HepG2 (cell line): Measurements from ENCODE around the gene KLHDC7A. TPM values are rescaled to one million over a fixed set of nuclear protein-coding genes. Genes with fewer than 3 reads are reported as not detected.
A peak's percentile ranks its signal among the peaks of the same experiment; 100 is the strongest.

Source experiments
- ARNT2 ChIP-seq: sonication (generic); formaldehyde crosslinking; IDR thresholded peaks from 2 replicates; pipeline ENCODE4 v1.8.0; 2022; ENCODE audit warnings: mild to moderate bottlenecking, low read depth, missing genetic modification reagents, moderate library complexity
- CBX2 ChIP-seq, 2 experiments: fragments of 200-600 bp in 1 of 2; sonication (generic); formaldehyde crosslinking in 1 of 2; IDR thresholded peaks; 2 replicates each; pipeline versions ENCODE4 v1.7.0 to v1.8.1; 2018 to 2022; ENCODE audit warnings: low read depth in 2 of 2, low read length in 1 of 2, mild to moderate bottlenecking in 1 of 2, missing genetic modification reagents in 1 of 2
- HNRNPL ChIP-seq: fragments of 200-400 bp; formaldehyde crosslinking; IDR thresholded peaks from 2 replicates; pipeline ENCODE4 v1.6.1; 2017; ENCODE audit warnings: mild to moderate bottlenecking, low read depth, low read length
- HNRNPLL ChIP-seq: fragments of 200-400 bp; formaldehyde crosslinking; IDR thresholded peaks from 2 replicates; pipeline ENCODE4 v1.6.1; 2017; ENCODE audit warnings: mild to moderate bottlenecking, low read depth, low read length; ENCODE audit not compliant: poor library complexity, severe bottlenecking
- HOXD1 ChIP-seq: sonication (generic); formaldehyde crosslinking; IDR thresholded peaks from 2 replicates; pipeline ENCODE4 v1.5.0; 2020; ENCODE audit warnings: missing genetic modification reagents
- IKZF5 ChIP-seq: IDR thresholded peaks from 2 replicates; pipeline ENCODE4 v1.6.1; 2018; ENCODE audit warnings: missing genetic modification reagents, mild to moderate bottlenecking, missing compliant biosample characterization
- IRF1 ChIP-seq: sonication (generic); formaldehyde crosslinking; IDR thresholded peaks from 2 replicates; pipeline ENCODE4 v1.4.0; 2020; ENCODE audit warnings: low read depth, mild to moderate bottlenecking, missing genetic modification reagents
- ISX ChIP-seq: sonication (generic); formaldehyde crosslinking; conservative IDR thresholded peaks from 2 replicates; pipeline ENCODE4 v1.5.0; 2020; ENCODE audit warnings: missing genetic modification reagents
- MAFK ChIP-seq, 2 experiments: IDR thresholded peaks in 1 of 2; conservative IDR thresholded peaks in 1 of 2; 2 replicates each; pipeline ENCODE4 v1.6.1; 2011; ENCODE audit warnings: improper control_type of control experiment in 2 of 2, low read length in 2 of 2
- NFKBIZ ChIP-seq: IDR thresholded peaks from 2 replicates; pipeline ENCODE4 v1.6.1; 2018; ENCODE audit warnings: missing genetic modification reagents, missing compliant biosample characterization
- UBTF ChIP-seq: sonication (generic); formaldehyde crosslinking; IDR thresholded peaks from 2 replicates; pipeline ENCODE4 v1.4.0; 2020; ENCODE audit warnings: mild to moderate bottlenecking, missing genetic modification reagents
- ZBTB3 ChIP-seq: sonication (generic); formaldehyde crosslinking; IDR thresholded peaks from 2 replicates; pipeline ENCODE4 v1.4.0; 2020; ENCODE audit warnings: low read depth, mild to moderate bottlenecking, moderate library complexity, missing genetic modification reagents, borderline replicate concordance
- ZBTB4 ChIP-seq: sonication (generic); formaldehyde crosslinking; IDR thresholded peaks from 2 replicates; pipeline ENCODE4 v1.4.0; 2020; ENCODE audit warnings: missing genetic modification reagents, mild to moderate bottlenecking, borderline replicate concordance
- ZNF235 ChIP-seq: sonication (generic); formaldehyde crosslinking; IDR thresholded peaks from 2 replicates; pipeline ENCODE4 v1.8.1; 2023; ENCODE audit warnings: mild to moderate bottlenecking, missing genetic modification reagents, borderline replicate concordance
- ZNF33A ChIP-seq: sonication (generic); formaldehyde crosslinking; IDR thresholded peaks from 2 replicates; pipeline ENCODE4 v1.5.1; 2020; ENCODE audit warnings: missing genetic modification reagents, mild to moderate bottlenecking, moderate library complexity, borderline replicate concordance
- ZNF616 ChIP-seq: sonication (generic); formaldehyde crosslinking; IDR thresholded peaks from 2 replicates; pipeline ENCODE4 v1.5.0; 2020; ENCODE audit warnings: low read depth, mild to moderate bottlenecking, missing genetic modification reagents
- ZNF644 ChIP-seq: IDR thresholded peaks from 2 replicates; pipeline ENCODE4 v1.6.1; 2016; ENCODE audit warnings: low read depth
- ZNF891 ChIP-seq: sonication (generic); formaldehyde crosslinking; IDR thresholded peaks from 2 replicates; pipeline ENCODE4 v1.5.0; 2020; ENCODE audit warnings: mild to moderate bottlenecking, missing genetic modification reagents
- polyA plus RNA-seq, 8 experiments: library from polyadenylated mRNA; depleted of rRNA in 3 of 8; stranded (reverse) in 7 of 8; unstranded in 1 of 8; fragments of >200 nt; fragmentation: Illumina TruSeq in 4 of 8; extraction: Trizol in 4 of 8; gene quantifications; 2 replicates each; pipeline versions ENCODE4 v1.2.1 to v1.2.3, GENCODE V29; 2011 to 2016; ENCODE audit warnings: low read depth in 4 of 8, missing spikeins in 1 of 8, mixed read lengths in 1 of 8; ENCODE audit not compliant: insufficient read depth in 1 of 8
- total RNA-seq, 5 experiments: library from RNA; depleted of rRNA; stranded (reverse); fragments of >200 nt; fragmentation: Illumina TruSeq; extraction: Trizol; gene quantifications; 2 replicates each; pipeline ENCODE4 v1.2.3, GENCODE V29; 2016; ENCODE audit warnings: low read depth in 1 of 5

KLHDC7A gene
- total and polyA plus RNA-seq, 2 of the 13 experiments (the other 11 are each of a cell fraction or from before 2014, with no cell fraction given), result 0.15 to 1.8 TPM

- TF ChIP-seq IRF1 (CRISPR knock-in tag), result no peak
- TF ChIP-seq ZNF891, result 0 out of 2 replicates have a peak, but pooled peaks have one; percentile 49
- 0 out of 2 replicates have a peak, but pooled peaks have one; percentile 40 for TF ChIP-seq HNRNPL
- no peak for TF ChIP-seq CBX2 (IDR thresholded peaks at IDR 0.05; ENCODE audit: low read depth, low read length)
- no peak for TF ChIP-seq CBX2 (CRISPR knock-in tag; IDR thresholded peaks at IDR 0.05; ENCODE audit: low read depth)
- no peak for TF ChIP-seq HOXD1 (CRISPR knock-in tag)
- peak; percentile 31 for TF ChIP-seq HNRNPLL
- no peak for TF ChIP-seq ZNF616
- TF ChIP-seq UBTF (CRISPR knock-in tag), result peak; percentile 47; the same call in 1 of the 2 replicates
- TF ChIP-seq ZBTB3 (CRISPR knock-in tag), result no peak; the same call in 1 of the 2 replicates
- TF ChIP-seq NFKBIZ, result 0 out of 2 replicates have a peak, but pooled peaks have one; percentile 6
- peak; percentile 48; the same call in 1 of the 2 replicates for TF ChIP-seq ZNF644 (CRISPR knock-in tag)
- 0 out of 2 replicates have a peak, but pooled peaks have one; percentile 49 for TF ChIP-seq IKZF5 (CRISPR knock-in tag)
- no peak for TF ChIP-seq ISX
- 0 out of 2 replicates have a peak, but pooled peaks have one; percentile 17 for TF ChIP-seq ZBTB4 (CRISPR knock-in tag)
- TF ChIP-seq MAFK (conservative IDR thresholded peaks at IDR 0.05 in 1 of 2, IDR thresholded peaks at IDR 0.05 in 1 of 2; ENCODE audit: low read length in 2 of 2), result no peak
- no peak for TF ChIP-seq ZNF33A (CRISPR knock-in tag)
- TF ChIP-seq ZNF235 (CRISPR knock-in tag), result no peak
- TF ChIP-seq ARNT2 (CRISPR knock-in tag), result 0 out of 2 replicates have a peak, but pooled peaks have one; percentile 29
These were observed at the start of gene KLHDC7A (continued) for GRCh38 chr1:18480315-18481189.
